ENCODE measurements around the gene ATP5F1A. TPM values are rescaled to one million over a fixed set of nuclear protein-coding genes. Genes with fewer than 3 reads are reported as not detected.
"Not testable (repeated sequence)": the region's sequence is repeated elsewhere in the genome, so short reads cannot be mapped to it uniquely, and the experiment has no call there.

Gene ATP5F1A
- total RNA-seq, 6 experiments from 2014 or later: 446 to 523 (median 503) TPM

- no peaks in the 10 kb centered on the region for H3K9me3 Mint-ChIP-seq
- no peak overlapping the region for H3K4me3 Mint-ChIP-seq
- peaks cover 9% of the 10 kb centered on the region; the same call in 1 of the 2 replicates for H3K4me1 Mint-ChIP-seq (ENCODE audit: low read depth)
- peaks cover 11% of the 10 kb centered on the region for H3K36me3 Mint-ChIP-seq (ENCODE audit: low read depth)
- DNase-seq: no peak
- no peak for TF ChIP-seq CTCF (IDR thresholded peaks at IDR 0.05)
- no peak overlapping the region for H3K27ac Mint-ChIP-seq
- H3K27me3 Mint-ChIP-seq (ENCODE audit: insufficient read depth): no peaks in the 10 kb centered on the region; the same call in 1 of the 2 replicates
Measured at GRCh38 chr18:46130061-46130460, 32.0 kb upstream of the ATP5F1A start.

GRCh38 chr18:46126625-46127024 is 28.5 kb upstream of the ATP5F1A start:
- not testable (repeated sequence) for H3K4me3 Mint-ChIP-seq; H3K27ac Mint-ChIP-seq; H3K4me1 Mint-ChIP-seq (ENCODE audit: low read depth); H3K27me3 Mint-ChIP-seq (ENCODE audit: insufficient read depth); DNase-seq; H3K9me3 Mint-ChIP-seq
- peaks cover 11% of the 10 kb centered on the region for H3K36me3 Mint-ChIP-seq (ENCODE audit: low read depth)

GRCh38 chr18:46113751-46114150 is 15.7 kb upstream of the ATP5F1A start:
- Mint-ChIP-seq H3K27ac (no peak overlapping the region), H3K4me1 (ENCODE audit: low read depth) (no peaks in the 10 kb centered on the region), H3K36me3 (ENCODE audit: low read depth) (peaks cover 5% of the 10 kb centered on the region; the same call in 1 of the 2 replicates), H3K9me3 (no peaks in the 10 kb centered on the region), H3K4me3 (no peak overlapping the region), H3K27me3 (ENCODE audit: insufficient read depth) (no peaks in the 10 kb centered on the region; the same call in 1 of the 2 replicates)
- DNase-seq: no peak
- no peak for TF ChIP-seq CTCF (IDR thresholded peaks at IDR 0.05)

GRCh38 chr18:46110406-46110805 is 12.3 kb upstream of the ATP5F1A start:
- Mint-ChIP-seq H3K4me3 (no peak overlapping the region), H3K27ac (no peak overlapping the region), H3K27me3 (ENCODE audit: insufficient read depth) (no peaks in the 10 kb centered on the region; the same call in 1 of the 2 replicates), H3K4me1 (ENCODE audit: low read depth) (no peaks in the 10 kb centered on the region; the same call in 1 of the 2 replicates), H3K9me3 (no peaks in the 10 kb centered on the region), H3K36me3 (ENCODE audit: low read depth) (peaks cover 5% of the 10 kb centered on the region; the same call in 1 of the 2 replicates)
- TF ChIP-seq CTCF (IDR thresholded peaks at IDR 0.05): no peak
- DNase-seq: no peak

- no peak for TF ChIP-seq CTCF (IDR thresholded peaks at IDR 0.05)
- H3K27ac Mint-ChIP-seq: no peak overlapping the region
- H3K9me3 Mint-ChIP-seq: no peaks in the 10 kb centered on the region
- H3K4me3 Mint-ChIP-seq: no peak overlapping the region
- H3K27me3 Mint-ChIP-seq (ENCODE audit: insufficient read depth): no peaks in the 10 kb centered on the region; the same call in 1 of the 2 replicates
- peaks cover 6% of the 10 kb centered on the region for H3K4me1 Mint-ChIP-seq (ENCODE audit: low read depth)
- peaks cover 5% of the 10 kb centered on the region; the same call in 1 of the 2 replicates for H3K36me3 Mint-ChIP-seq (ENCODE audit: low read depth)
- DNase-seq: no peak
Measured at GRCh38 chr18:46109386-46109785, 11.3 kb upstream of the ATP5F1A start.

- H3K36me3 Mint-ChIP-seq (ENCODE audit: low read depth): no peaks in the 10 kb centered on the region
- H3K27me3 Mint-ChIP-seq (ENCODE audit: insufficient read depth): no peaks in the 10 kb centered on the region
- TF ChIP-seq CTCF (IDR thresholded peaks at IDR 0.05): no peak
- H3K4me1 Mint-ChIP-seq (ENCODE audit: low read depth): peaks cover 10% of the 10 kb centered on the region
- peak within 1 kb of the TSS; percentile 100 for H3K4me3 Mint-ChIP-seq
- DNase-seq: peak; percentile 54
- no peaks in the 10 kb centered on the region for H3K9me3 Mint-ChIP-seq
- H3K27ac Mint-ChIP-seq: peak within 1 kb of the TSS; percentile 92
Measured at GRCh38 chr18:46104128-46104911, 6.2 kb upstream of the ATP5F1A start, which contains the start of gene HAUS1. Gene HAUS1, plus strand, starts transcription at chr18:46104385. Its CDS starts 27 bp downstream, at chr18:46104412.

Measured in HFFc6 (cell line).